ENCODE data around the gene MAGED1.
"Not testable (repeated sequence)": the region's sequence is repeated elsewhere in the genome, so short reads cannot be mapped to it uniquely, and the experiment has no call there.

The MAGED1 gene

GRCh38 chrX:51896626-51897025 is 3.2 kb downstream of the MAGED1 start:
- FAIRE-seq, result no peak

- no peak for FAIRE-seq
Observed at GRCh38 chrX:51899741-51900140, 6.3 kb downstream of the MAGED1 start.

- FAIRE-seq, result no peak
Observed at GRCh38 chrX:51902510-51903050, 9.2 kb downstream of the MAGED1 start.

GRCh38 chrX:51905152-51905551 is 11.7 kb downstream of the MAGED1 start:
- not testable (repeated sequence) for FAIRE-seq

GRCh38 chrX:51905711-51906110 is 12.3 kb downstream of the MAGED1 start:
- no peak for FAIRE-seq

- FAIRE-seq, result no peak
Observed at GRCh38 chrX:51917604-51918003, 24.2 kb downstream of the MAGED1 start.

- no peak for FAIRE-seq
Observed at GRCh38 chrX:51922561-51922960, 29.1 kb downstream of the MAGED1 start.

GRCh38 chrX:51931566-51932150 is 38.2 kb downstream of the MAGED1 start:
- no peak for FAIRE-seq

Measured in A204.1 (cell line).